Stimulated activated CD8-positive, alpha-beta memory T cell treated with anti-CD3 and anti-CD28 coated beads, Interleukin-4, amount 100 ng/mL, for 48 hours (primary cell): Measurements from ENCODE around the gene CUEDC2.
"Not testable (repeated sequence)": the region's sequence is repeated elsewhere in the genome, so short reads cannot be mapped to it uniquely, and the experiment has no call there.

Experiments
- DNase-seq: peaks from one replicate; pipeline ENCODE4 v3.0.0-alpha.2; 2020

Gene CUEDC2

DNA sequence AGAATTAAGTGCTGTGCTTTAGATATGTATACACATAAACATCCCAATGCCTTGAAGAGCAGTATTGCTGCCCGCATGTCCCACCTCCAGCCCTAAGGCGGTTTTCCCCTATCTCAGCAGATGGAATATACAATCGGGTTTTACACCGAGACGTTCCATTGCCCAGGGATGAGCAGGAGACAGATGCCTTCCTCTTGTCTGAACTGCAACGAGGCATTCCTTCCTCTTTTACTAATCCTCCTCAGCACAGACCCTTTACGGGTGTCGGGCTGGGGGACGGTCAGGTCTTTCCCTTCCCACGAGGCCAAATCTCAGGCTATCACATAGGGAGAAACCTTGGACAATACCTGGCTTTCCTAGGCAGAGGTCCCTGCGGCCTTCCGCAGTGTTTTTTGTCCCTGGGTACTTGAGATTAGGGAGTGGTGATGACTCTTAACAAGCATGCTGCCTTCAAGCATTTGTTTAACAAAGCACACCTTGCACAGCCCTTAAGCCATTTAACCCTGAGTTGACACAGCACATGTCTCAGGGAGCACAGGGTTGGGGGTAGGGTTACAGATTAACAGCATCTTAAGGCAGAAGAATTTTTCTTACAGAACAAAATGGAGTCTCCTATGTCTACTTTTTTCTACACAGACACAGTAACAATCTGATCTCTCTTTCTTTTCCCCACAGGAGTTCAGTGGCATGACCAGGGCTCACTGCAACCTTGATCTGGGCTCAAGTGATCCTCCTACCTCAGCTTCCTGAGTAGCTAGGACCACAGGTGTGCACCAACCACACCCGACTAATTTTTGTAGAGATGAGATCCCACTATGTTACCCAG is 22.5 kb upstream of the CUEDC2 start:
- not testable (repeated sequence) for DNase-seq

DNA sequence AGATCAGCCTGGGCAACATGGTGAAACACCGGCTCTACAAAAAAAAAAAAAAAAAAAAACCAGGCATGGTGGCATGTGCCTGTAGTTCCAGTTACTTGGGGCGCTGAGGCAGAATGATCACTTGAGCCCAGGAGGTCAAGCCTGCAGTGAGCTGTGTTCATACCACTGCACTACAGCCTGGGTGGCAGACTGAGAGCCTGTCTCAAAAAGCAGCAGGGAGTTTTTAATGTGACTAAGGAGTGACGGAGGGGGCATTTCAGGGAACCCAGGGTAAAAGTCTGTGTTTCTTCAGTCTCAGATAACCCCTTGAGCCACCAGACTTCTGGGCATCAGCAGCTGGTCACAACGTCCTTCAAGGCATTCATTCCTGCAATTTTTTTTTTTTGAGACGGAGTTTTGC is 21.1 kb upstream of the CUEDC2 start:
- DNase-seq = no peak

DNA sequence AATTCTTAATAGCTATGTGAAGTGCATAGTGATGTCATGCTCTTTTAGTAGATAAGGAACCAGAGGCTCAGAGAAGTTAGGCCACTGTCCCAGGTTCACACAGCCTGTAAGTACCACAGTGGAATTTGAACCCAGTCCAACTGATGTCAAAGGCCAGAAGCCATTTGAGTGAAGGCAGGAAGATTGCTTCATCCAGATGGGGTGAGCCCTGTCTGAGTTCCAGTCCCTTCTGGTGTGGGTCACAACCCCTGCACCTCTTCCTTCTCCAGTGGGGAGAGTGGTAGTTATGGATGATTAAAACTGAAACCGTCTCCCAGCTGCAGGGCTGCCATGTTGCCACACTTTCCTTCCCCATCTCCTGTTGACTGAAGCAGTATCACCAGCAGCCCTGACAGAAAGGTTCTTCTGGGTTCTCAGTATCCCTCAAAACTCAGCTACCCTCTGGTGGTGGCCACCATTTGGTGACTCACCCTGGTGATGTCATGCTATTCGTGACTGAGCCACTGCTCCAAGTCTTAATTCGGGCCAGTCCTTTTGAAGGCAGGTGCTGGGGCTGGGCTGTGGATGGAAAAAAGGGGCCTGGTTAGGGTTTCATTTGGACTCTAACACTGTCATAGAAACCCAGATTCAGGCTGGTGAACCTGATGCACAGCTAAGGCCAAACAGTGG is 20.4 kb upstream of the CUEDC2 start:
- DNase-seq = peak; percentile 83

DNA sequence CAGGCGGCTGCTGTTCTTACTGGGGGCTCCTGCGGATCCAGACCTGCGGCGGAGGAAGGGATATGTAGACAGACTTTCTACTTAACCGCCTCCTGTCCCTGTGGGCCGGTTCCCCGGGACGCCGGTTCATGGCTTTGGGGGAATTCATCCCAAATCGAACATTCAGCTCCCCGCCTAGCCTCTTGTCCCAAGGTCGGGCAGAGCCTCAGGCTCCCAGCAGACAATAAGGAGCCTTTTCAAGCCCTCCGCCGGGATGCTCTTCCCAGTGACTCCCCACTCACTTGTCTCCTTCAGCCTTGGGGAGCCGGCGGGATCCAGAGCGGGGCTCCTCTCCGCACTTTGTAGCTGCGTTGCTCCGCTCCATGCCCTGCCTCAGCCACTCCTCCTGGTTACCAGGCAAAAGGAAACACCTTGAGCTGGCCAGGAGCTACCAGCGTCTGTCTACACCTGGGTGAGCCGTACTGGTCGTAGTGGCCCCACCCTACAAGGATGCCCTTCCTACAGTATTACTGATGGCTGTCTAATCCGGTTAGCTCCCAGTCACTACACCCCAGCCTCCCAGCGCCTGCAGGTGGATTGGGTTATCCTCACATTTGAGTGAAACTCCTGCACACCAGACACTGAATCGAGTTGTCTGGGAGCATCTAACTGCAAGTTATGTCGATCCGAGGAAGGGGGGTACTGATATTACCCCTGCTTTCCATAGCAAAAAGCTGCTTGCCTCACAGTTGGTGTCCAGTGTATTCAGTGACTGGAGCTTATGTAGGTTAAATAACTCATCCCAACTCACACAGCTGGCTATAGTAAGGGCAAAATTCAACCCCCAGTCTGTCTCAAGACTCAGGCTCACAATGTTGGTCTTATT is 19.0 kb upstream of the CUEDC2 start, which contains the start of gene C10orf95:
TSS of gene C10orf95 (minus strand) at position 439 of the 865 bp plus-strand sequence. CDS start 450 bp downstream, outside the sequence.
- DNase-seq = peak; percentile 35

DNA sequence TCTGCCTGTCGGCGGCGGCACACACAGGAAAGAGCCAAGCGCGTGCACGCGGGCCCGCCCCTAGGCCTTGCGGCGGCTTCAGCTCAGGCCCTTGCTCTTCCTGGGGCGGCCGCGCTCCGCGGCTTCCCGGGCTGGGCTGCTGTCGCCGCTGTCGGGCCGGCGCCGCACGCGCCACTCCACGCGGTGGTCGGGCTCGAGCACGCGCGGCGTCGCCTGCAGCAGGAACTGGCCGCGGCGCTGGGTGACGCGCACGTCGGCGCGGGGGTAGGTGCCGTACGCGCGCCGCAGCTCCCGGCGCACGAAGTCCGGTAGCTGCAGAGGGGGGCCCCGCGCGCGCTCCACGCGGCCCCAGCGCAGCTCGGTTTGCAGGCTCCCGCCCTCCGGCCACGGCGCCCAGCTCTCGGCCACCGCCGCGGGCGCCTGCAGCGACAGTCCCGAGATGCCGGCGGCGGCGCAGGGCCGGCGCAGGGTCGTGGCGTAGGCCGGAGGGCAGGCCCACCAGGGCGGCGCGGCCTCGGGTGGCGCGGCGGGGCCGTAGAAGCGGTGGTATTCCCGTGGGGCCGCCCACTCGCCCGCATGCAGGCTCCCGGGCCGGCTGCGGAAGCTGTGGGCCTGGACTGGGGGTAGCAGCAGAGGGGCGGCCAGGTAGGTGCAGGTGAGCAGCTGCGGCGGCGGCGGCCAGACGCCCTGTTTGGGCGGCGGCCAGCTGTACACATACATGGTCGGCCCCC is 18.2 kb upstream of the CUEDC2 start:
- peak; percentile 85 for DNase-seq

DNA sequence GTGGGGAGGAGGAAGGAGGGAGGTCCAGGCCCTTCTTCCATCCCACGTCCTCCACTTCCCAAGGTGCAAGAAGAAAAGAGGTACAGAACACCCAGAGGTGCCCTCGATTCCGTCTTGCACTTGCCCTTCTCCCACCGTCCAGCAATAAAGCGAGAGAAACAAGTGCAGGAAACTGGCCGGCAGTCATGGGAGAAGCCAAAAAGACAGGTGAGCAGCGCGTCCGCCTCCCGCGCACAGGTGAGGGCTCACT is 17.7 kb upstream of the CUEDC2 start:
- DNase-seq = no peak

DNA sequence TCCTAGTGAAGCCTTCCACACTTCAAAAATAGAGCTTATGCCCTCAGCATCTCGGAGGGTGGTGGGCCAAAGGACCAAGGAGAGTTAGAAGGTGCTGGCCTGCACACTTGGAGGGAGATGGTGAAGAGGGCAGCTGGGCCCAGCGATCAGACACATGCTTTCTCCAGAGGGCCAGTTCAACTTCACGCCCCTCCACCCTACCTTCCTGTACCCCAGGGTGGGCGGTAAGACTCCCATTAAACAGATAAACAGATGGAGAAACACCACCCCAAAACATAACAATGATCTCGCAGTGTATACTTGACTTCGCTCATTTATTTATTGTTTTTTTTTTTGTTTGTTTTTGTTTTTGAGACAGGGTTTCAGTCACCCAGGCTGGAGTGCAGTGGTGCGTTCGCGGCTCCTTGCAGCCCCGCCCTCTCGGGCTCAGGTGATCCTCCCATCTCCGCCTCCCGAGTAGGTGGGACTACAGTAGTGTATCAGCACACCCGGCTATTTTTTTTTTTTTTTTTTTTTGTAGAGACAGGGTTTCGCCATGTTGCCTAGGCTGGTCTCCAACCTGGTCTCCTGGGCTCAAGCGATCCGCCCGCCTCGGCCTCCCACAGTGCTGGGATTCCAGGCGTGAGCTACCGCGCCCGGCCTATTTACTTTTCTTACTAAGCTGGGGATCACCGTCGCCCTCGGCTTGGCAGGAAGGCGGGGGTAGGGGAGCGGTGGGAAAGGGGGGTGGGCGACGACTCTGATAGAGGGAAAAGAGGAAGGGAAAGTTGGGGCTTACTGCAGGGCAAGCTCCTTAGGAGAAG is 17.1 kb upstream of the CUEDC2 start:
- DNase-seq = peak; percentile 86

DNA sequence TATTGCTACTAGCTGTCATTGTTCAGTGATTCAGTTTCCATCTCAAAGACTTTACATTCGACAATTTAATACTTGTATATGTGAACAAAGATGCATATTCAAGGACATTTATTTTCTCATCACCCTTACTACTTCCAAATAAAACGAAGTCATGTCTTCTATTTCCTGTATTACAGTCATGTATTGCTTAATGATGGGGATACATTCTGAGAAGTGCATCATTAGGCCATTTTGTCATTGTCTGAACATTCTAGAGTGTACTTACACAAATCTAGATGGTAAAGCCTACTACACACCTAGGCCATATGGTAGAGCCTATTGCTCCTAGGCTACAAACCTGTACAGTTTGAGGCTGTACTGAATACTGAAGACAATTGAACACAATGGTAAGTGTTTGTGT is 12.5 kb upstream of the CUEDC2 start:
- no peak for DNase-seq

DNA sequence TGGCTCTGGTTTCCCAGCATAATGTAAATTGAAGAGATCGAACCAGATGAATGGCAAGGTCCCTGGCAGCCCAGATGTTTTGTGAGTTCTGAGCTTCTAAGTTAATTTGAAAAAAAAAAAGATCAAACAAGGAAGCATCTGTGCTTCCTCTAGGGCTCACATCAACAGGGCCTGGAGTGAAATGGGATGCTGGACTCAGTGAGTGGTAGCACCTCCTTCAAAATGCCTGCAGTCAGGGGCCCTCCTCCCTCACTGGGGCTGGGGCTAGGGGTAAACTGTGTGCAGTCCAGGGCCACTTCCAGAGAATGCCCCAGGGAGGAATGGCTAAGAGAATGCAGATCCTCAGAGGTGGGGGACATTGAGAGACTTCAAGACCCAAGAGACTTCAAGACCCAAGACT is 6.0 kb upstream of the CUEDC2 start:
- no peak for DNase-seq

DNA sequence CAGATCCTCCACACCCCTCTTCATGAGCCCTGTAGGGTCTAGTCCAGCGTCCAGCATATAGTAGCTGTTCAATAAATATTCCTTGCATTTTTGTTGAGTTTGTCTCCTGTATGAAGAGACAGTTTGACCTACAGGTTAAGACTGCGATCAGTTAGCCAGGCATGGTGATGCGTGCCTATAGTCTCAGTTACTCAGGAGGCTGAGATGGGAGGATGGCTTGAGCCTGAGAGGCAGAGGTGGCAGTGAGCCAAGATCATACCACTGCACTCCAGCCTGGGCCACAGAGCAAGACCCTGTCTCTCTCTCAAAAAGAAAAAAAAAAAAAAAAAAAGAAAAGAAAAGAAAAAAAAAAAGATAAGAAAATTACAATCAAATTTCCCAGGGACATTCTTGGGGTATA is 5.1 kb upstream of the CUEDC2 start:
- DNase-seq = no peak

DNA sequence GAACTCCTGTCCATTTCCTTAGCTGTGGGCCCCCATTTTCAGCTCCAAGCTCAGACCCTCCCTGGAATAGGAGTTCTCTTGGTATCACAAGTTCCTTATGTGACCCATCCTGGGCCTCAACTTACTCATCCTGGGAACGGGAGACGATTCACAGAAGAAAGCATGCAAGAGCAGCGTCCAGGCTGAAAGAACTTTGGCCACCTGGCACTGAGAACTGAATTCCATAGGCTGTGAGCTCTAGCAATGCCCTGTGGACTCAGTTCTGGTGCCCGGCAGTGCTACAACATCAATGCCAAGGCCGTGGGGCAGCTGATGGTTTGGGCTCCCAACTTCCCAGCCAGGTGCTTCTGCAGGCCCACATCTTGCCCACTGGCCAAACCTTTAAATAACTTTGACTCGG is 3.9 kb upstream of the CUEDC2 start:
- no peak for DNase-seq

DNA sequence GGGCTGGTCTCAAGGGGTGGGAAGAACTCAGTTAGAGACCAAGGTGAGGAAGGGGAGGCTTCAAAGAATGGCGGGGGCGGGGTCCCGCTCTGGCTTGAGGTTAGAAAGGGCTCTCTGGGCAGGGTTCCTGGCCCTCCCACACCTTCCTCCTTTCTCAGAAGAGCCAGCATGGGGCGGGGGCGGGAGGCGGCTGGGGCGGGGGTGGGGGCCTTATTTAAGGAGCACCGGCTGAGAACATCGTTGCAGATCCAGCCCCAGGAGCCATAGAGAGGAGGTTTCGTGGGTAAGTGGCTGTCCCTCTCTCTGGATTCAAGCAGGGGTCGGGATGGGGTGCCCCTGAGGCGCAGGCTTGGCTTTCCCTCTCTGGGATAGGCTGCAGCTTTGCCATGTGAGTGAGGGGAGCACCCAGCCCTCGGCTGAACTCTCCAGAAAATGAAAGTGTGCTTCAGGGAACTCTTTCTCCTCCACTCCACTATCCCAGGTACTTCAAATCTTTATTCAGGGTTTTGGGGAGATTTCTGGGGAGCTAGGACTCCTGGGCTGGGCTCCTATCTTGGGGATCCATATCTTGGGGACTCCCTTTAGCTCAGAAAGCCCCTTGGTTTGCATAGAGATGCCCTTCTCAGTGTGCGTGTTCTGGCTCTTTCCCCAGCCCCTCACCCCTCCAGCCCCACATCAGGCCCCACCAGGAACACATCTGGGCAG is 3.3 kb upstream of the CUEDC2 start:
- DNase-seq = peak; percentile 72

DNA sequence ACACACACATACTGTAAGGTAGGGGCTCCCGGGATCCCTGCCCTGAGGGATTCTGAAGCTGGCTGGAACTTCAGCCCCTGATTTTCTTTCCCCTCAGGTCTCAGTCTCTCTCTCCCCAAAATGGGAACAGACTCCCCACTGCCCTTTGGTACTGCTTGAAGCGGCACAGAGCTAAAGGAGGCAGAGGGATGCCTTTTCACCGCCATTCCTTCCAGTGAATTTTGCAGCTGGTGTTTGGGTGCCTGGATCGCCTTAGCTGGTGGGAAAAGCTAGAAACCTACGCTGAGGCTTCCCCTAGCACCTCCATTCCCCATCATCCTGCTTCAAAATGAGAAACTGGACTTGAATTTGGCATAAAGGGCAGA is 2.7 kb upstream of the CUEDC2 start:
- no peak for DNase-seq

DNA sequence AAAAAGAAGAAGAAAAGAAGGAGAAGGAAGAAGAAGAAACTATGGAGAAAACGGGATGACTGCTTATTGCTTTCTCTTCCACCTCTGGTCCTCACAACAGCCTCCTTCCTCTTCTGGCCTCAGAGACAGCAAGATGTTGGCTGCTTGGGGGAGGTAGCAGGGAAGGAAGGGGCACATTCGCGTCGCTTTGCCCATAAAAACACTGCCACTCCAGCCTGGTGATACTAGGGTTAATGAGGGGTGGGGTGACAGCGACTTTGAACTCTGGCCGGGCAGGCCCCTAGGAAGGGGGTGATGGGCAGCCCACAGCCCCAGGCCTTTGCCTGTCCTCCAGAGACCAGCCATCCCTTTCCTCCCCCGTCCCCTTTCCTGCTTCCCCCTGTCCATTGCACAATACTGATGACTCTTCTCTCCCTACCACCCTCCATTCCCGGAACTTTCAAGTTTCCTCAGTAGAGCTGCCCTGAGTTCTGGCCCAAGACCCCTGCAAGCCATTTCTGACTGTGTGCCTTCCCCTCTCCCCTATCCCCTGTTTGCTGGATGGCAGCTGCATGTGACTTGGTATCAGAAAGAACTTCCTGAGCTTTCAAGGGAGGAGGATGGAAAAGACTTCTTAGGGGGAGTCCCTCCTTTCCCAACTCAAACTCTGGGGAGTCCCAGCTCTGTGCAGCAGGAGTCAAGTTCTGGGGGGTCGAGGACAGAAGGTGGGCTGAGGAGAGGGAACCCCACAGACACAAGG is 2.2 kb upstream of the CUEDC2 start:
- no peak for DNase-seq

DNA sequence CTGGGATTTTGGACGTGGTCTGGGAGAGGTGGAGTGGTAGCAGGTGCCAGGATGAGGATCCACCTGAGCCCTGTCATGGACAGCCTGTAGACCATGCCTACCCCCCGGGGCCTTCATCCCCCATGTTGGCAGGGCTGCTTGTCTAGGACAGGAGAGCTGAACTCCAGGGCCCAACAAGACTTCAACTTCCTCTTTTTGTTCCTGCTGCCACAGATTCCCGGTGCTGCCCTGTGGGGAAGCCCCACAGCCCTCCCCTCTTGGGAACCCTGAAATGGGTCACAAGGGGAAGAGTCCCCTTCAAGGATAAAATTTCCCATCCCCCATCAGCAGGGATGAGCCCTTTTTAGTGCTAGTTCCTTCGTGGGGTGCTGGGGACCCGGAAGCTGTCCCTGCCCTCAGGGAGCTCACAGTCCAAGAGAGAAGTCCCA is 1.3 kb upstream of the CUEDC2 start:
- DNase-seq = no peak

DNA sequence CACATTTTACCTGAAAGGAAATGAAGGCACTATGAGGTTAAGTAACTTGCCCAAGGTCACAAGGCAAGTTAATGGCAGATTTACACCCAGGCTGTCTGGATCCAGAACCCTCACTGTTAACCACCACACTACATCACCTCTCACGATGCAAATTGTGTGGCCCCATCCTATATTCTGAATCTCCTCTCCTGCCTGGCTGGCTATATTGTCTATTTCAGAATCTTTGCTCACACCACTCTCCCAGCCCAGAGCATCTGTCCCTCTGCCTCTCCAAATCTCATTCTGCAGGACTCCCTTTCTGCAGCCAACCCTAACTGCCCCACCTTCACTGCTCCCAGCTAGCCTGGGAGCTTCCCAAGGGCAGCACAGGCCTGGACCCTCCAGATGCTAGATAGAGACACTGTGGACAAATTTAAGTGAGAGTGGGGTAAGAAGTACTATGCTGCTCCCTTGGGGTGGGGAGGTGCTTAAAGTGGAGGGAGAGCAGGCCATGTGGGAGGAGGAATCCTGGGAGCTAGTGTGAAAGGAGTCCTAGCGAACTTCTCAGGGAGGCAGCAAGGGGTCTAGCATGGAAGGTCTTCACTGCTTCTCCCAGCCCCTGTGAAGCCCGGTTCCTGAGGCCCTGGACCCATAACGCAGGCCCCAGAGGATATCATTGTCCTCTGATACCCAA is 786 bp downstream of the CUEDC2 start:
- no peak for DNase-seq

DNA sequence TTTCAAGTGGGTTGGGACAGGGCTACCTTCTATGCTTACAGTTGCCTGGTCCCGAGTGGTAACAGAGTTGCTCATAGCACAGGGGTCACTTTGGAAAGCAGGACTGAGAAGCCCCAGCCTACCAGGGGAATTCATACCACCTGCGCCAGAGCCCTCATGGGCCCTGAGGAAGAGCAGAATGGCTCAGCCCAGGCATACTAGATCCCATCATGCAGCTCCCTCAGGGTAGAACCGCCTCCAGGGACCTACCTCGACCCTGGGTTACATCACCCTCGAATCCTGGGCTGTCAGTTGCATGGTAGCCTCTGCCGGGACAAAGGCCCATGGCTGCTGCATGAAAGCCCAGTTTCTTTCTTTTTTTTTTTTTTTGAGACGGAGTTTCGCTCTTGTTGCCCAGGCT is 2.9 kb downstream of the CUEDC2 start:
- no peak for DNase-seq

DNA sequence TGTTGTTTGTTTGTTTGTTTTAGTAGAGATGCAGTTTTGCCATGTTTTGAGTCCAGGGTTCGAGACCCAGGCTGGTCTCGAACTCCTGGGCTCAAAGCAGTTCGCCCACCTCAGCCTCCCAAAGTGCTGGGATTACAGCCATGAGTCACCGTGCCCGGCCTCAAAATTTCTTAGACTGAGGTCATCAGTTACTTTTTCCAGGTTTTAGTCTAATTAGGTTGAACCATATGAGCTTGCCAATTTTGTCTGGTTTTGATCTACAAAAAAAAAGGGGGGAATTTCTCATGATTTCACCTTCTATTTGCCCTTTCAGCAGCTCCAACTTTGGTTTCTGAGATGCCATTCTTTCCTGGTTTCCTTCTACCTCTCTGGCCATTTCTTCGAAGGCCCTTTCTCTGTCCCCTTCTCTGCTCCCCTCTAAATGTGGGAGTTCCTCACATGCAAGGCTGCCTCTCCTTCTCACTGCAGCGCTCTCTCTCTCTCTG is 5.5 kb downstream of the CUEDC2 start:
- DNase-seq = no peak

DNA sequence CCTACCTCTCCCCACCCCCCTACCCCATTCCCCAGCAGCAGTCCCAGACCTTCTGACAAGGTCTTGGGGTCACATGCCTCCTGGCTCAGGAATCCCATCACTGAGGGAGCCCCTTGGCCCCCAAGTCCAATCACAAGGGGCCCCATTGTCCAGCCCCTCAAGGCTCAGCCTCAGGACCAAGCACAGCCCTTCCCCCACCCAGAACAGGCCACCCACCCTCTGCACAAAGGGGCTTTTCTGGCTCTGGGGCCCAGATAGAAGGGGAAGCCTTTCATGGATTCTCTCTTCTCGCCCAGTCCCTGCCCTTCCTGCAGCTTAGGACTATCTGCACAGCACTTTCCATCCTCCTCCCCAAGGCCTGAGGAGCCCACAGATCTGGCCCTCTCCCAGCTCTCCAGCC is 6.9 kb downstream of the CUEDC2 start:
- DNase-seq = no peak

DNA sequence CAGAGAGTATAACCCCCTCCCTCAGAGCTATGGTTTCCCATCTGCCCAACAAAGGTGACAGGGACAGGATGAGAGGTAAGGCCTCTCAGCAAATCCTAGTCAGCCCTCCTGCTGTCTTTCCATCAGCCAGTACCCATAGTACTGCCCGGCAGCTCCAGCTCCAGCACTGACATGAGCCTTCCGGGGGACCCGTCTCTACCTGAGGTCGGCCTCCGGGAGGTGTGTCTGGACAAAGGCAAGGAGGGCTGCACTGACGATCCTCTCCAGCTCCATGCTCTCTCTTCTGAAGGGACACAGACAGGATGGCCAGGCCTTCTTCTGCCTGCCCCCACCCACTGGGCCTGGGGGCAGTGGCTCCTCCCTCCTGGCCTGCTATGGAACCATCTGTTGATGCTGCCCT is 7.5 kb downstream of the CUEDC2 start:
- DNase-seq = no peak
